GM12872 (cell line): ENCODE results near the gene FER.

Experiments
- TF ChIP-seq, protein P1 (sequence below): IDR thresholded peaks from 3 replicates; pipeline ENCODE4 v1.5.1; 2011; ENCODE audit warnings: low read depth, mild to moderate bottlenecking, low read length, moderate library complexity; ENCODE audit not compliant: insufficient read depth

FER gene

DNA sequence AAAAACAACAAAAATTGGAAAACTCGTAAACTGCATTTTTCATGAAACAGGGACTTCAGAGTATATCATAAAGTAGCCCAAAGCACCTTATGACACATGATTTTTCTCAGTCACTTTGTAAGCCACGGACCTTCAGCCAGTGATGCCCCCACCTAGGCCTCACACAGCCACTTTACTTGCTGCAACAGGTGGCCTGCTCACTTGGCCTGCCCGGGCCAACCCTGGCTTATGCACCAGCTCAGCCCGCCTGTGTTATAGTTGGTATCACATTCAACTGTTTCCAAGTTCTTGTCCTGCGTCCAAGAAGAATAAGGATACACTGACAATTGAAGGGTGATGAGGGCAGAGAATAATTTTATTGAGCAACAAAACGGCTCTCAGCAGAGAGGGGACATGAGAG lies 219.2 kb downstream of the FER start:
- TF ChIP-seq, protein P1, sequence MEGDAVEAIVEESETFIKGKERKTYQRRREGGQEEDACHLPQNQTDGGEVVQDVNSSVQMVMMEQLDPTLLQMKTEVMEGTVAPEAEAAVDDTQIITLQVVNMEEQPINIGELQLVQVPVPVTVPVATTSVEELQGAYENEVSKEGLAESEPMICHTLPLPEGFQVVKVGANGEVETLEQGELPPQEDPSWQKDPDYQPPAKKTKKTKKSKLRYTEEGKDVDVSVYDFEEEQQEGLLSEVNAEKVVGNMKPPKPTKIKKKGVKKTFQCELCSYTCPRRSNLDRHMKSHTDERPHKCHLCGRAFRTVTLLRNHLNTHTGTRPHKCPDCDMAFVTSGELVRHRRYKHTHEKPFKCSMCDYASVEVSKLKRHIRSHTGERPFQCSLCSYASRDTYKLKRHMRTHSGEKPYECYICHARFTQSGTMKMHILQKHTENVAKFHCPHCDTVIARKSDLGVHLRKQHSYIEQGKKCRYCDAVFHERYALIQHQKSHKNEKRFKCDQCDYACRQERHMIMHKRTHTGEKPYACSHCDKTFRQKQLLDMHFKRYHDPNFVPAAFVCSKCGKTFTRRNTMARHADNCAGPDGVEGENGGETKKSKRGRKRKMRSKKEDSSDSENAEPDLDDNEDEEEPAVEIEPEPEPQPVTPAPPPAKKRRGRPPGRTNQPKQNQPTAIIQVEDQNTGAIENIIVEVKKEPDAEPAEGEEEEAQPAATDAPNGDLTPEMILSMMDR = no peak

DNA sequence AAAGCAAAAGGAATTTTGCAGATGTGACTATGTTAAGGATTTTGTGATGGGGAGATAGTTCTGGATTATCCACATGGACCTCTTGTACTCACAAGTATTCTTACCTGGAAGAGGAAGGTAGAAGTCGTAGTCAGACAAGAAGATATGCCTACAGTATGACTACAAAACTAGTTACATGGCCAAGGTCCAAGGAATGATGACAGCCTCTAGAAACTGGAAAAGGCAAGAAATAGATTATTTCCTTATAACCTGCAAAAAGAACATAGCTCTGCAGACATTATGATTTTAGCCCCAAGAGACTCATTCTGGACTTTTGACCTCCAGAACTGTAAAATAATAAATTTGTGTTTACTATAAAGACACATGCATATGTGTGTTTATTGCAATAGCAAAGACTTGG lies 226.9 kb downstream of the FER start:
- TF ChIP-seq, protein P1 = no peak

DNA sequence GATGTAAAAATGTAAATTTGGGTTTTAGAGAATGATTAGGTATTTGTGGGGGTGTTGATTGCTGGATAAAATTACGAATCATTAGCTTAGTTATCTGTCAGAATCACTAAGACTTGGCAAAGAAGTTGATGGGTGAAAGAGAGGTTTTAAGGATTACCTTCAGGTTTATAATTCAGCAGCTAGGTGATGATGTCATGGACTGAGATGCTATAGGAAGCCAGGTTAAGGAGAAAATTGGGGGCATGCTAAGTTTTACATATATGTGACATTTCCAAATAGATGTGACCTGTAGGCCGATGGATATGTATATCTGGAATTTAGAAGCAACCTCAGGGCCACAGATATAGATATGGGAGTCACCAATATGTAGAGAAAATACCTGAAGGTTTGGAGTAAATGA lies 228.0 kb downstream of the FER start:
- TF ChIP-seq, protein P1 = no peak

DNA sequence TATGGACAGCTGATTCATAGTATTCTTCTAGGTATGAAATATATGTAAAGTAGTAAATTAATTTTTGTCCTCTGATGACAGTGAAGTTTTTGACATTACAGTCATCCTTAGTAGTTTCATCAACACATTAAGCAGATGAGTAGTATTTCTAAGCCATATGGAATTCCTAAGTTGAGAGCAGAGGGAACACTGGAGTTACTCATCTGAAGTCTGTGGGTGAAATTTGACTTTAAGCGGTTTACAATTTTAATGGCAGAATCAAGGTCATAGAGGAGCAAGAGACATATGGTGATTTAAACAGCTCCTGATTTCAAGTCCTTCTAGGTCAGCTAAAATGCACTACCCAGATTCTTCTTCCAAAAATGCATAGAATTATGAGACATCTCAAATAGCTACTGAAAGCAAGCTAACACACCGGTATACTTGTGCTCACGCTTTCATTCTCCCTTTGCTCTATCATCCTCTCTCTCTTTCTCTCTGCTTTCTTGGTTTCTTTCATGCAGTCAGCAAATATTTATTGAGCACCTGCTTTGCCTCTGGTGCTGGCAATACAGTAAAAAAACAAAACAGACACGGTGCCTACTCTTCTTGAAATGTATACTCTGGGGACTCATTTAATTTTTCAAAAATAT lies 235.9 kb downstream of the FER start:
- TF ChIP-seq, protein P1 = no peak

DNA sequence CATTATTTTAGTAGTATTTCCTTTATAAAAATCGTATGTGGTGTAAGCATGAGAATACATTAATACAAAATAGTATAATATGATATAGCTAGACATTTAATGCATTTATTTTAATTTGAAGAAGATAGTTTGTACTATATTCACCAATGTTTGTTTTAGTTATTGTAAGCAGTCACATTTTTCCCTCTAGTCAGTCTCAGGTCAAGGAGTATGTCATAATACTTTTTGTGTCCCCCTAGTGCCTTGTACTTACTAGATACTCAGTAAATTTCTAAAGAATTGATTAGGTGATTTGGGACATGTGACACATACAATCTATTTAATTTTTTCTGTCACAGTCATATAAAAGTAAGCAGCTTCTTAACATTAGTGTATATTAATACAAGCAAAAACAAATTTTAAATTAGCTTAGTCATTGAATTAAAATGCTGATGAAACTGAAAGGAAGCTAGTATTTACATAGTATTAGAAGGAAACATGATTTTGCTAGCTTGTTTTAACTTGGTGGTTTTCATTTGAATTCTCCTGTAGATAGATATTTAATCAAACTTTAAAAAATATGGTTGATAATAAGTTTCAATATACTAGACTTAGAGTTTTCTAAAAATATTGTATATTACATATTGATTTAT lies 242.2 kb downstream of the FER start:
- TF ChIP-seq, protein P1 = no peak

DNA sequence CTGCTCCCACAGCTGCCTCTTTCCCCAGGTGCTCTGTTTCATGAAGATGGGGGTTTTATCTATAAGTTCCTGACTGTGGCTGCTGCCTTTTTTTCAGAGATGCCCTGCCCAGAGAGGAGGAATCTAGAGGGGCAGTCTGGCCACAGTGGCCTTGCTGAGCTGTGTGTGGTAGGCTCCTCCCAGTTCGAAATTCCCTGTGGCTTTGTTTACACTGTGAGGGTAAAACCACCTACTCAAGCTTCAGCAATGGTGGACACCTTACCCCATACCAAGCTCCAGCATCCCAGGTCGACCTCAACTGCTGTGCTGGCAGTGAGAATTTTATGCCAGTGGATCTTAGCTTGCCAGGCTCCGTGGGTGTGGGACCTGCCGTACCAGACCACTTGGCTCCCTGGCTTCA lies 250.0 kb downstream of the FER start:
- TF ChIP-seq, protein P1 = no peak

DNA sequence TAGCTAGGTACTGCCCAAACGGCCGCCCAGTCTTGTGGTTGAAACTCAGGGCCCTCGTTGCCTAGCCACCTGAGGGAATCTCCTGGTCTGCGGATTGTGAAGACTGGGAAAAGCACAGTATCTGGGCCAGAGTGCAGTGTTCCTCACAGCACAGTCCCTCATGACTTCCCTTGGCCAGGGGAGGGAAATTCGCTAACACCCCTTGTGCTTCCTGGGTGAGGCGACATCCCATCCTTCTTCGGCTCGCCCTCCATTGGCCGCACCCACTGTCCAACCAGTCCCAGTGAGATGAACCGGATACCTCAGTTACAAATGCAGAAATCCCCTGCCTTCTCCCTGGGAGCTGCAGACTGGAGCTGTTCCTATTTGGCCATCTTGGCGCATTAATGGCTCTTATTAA lies 250.5 kb downstream of the FER start:
- TF ChIP-seq, protein P1 = no peak
